IPS-NIHi11 (cell line): ENCODE measurements around the gene DDX28.

Source experiments
- DNase-seq: peaks from one replicate; pipeline ENCODE4 v3.0.0; 2012; ENCODE audit warnings: mixed read lengths, low spot score

DDX28 gene

GRCh38 chr16:68022728-68023537, at the start of gene DDX28, which contains the start of gene DUS2:
Gene DDX28, minus strand, starts transcription at chr16:68023232. Its CDS starts 30 bp downstream, at chr16:68023202.
Gene DUS2, plus strand, starts transcription at chr16:68023284. Its CDS starts 14,740 bp downstream, at chr16:68038024.
- DNase-seq, result peak; percentile 97

GRCh38 chr16:68072038-68072695, 49.1 kb upstream of the DDX28 start:
- no peak for DNase-seq

- no peak for DNase-seq
These were observed 48.5 kb upstream of the DDX28 start for GRCh38 chr16:68071518-68071901.

GRCh38 chr16:68070806-68071517, 47.9 kb upstream of the DDX28 start:
- no peak for DNase-seq

GRCh38 chr16:68070249-68070730, 47.3 kb upstream of the DDX28 start:
- DNase-seq, result no peak

- no peak for DNase-seq
These were observed 46.6 kb upstream of the DDX28 start for GRCh38 chr16:68069511-68070248.

- DNase-seq, result no peak
These were observed 45.9 kb upstream of the DDX28 start for GRCh38 chr16:68068926-68069325.

- no peak for DNase-seq
These were observed 43.7 kb upstream of the DDX28 start for GRCh38 chr16:68066763-68067162.

- no peak for DNase-seq
These were observed 42.8 kb upstream of the DDX28 start for GRCh38 chr16:68065716-68066305.

- peak; percentile 85 for DNase-seq
These were observed 41.8 kb upstream of the DDX28 start for GRCh38 chr16:68064791-68065365.

- DNase-seq, result no peak
These were observed 39.9 kb upstream of the DDX28 start for GRCh38 chr16:68062910-68063393.

- no peak for DNase-seq
These were observed 38.4 kb upstream of the DDX28 start for GRCh38 chr16:68061396-68061795.

- no peak for DNase-seq
These were observed 36.8 kb upstream of the DDX28 start for GRCh38 chr16:68059804-68060203.

GRCh38 chr16:68055395-68055794, 32.4 kb upstream of the DDX28 start:
- DNase-seq, result no peak

GRCh38 chr16:68049449-68049848, 26.4 kb upstream of the DDX28 start:
- DNase-seq, result no peak

GRCh38 chr16:68047987-68048386, 25.0 kb upstream of the DDX28 start:
- DNase-seq, result no peak

GRCh38 chr16:68046106-68046505, 23.1 kb upstream of the DDX28 start:
- DNase-seq, result no peak

- DNase-seq, result no peak
These were observed 18.8 kb upstream of the DDX28 start for GRCh38 chr16:68041783-68042182.

- peak; percentile 92 for DNase-seq
These were observed 17.7 kb upstream of the DDX28 start for GRCh38 chr16:68040506-68041288.
